PC-9 (cell line): ENCODE results near the gene INAFM2. TPM values are rescaled to one million over a fixed set of nuclear protein-coding genes. Genes with fewer than 3 reads are reported as not detected.

ENCODE experiments used
- BruUV-seq: library from RNA; stranded (reverse); fragments of 400-500 nt; replicated peaks from 2 replicates; lab custom pipeline; 2021; lab: Mats Ljungman, UMichigan
- CTCF ChIA-PET: fragments of 300-600 bp; sonication (Branson Sonifier 250); formaldehyde crosslinking; loops from one replicate; lab custom pipeline; 2022; ENCODE audit warnings: antibody characterized with exemption; lab: Charles Lee
- POLR2A ChIA-PET: fragments of 300-600 bp; sonication (Branson Sonifier 250); formaldehyde crosslinking; loops from one replicate; lab custom pipeline; 2022; ENCODE audit warnings: antibody characterized with exemption; ENCODE audit not compliant: unreplicated experiment; lab: Charles Lee
- DNase-seq, 2 experiments: peaks; one replicate each; pipeline versions ENCODE4 v3.0.0 to v3.0.0-alpha.2; 2015 to 2022; ENCODE audit warnings: mixed read lengths in 1 of 2
- H2AFZ ChIP-seq: fragments of 200-600 bp; sonication (generic); 2 replicates; pipeline ENCODE4 v1.8.1; 2017; ENCODE audit warnings: antibody characterized with exemption
- H3F3A ChIP-seq: fragments of 200-600 bp; sonication (generic); 2 replicates; pipeline ENCODE4 v1.8.1; 2017; ENCODE audit warnings: antibody characterized with exemption, mild to moderate bottlenecking, low read depth; ENCODE audit not compliant: insufficient read depth
- H3K27ac ChIP-seq: fragments of 200-600 bp; sonication (generic); 2 replicates; pipeline ENCODE4 v1.6.1; 2016; ENCODE audit warnings: mixed run types
- H3K27me3 ChIP-seq: fragments of 200-600 bp; sonication (generic); 2 replicates; pipeline ENCODE4 v1.6.1; 2016; ENCODE audit warnings: low read depth, mixed run types; ENCODE audit not compliant: insufficient read depth
- H3K36me3 ChIP-seq: fragments of 200-600 bp; sonication (generic); 2 replicates; pipeline ENCODE4 v1.6.1; 2016; ENCODE audit warnings: low read depth, mixed run types
- H3K4me1 ChIP-seq: fragments of 200-600 bp; sonication (generic); replicated peaks from 2 replicates; pipeline ENCODE4 v1.6.1; 2016; ENCODE audit warnings: mixed run types; ENCODE audit not compliant: insufficient read depth
- H3K4me2 ChIP-seq: fragments of 200-600 bp; sonication (generic); 2 replicates; pipeline ENCODE4 v1.6.1; 2017; ENCODE audit warnings: mixed run types
- H3K4me3 ChIP-seq: fragments of 200-600 bp; sonication (generic); 2 replicates; pipeline ENCODE4 v1.6.1; 2016; ENCODE audit warnings: mixed run types
- H3K79me2 ChIP-seq: fragments of 200-600 bp; sonication (generic); 2 replicates; pipeline ENCODE4 v1.6.1; 2017; ENCODE audit warnings: low read depth, mixed run types
- H3K9me2 ChIP-seq: fragments of 200-600 bp; sonication (generic); 2 replicates; pipeline ENCODE4 v1.8.1; 2017; ENCODE audit warnings: mild to moderate bottlenecking; ENCODE audit not compliant: insufficient read depth
- H3K9me3 ChIP-seq: fragments of 200-600 bp; sonication (generic); 2 replicates; pipeline ENCODE4 v1.8.1; 2016; ENCODE audit warnings: low read depth; ENCODE audit not compliant: insufficient read depth
- H4K20me1 ChIP-seq: fragments of 200-600 bp; sonication (generic); 2 replicates; pipeline ENCODE4 v1.8.1; 2017; ENCODE audit not compliant: insufficient read depth
- EZH2 ChIP-seq: fragments of 200-600 bp; sonication (generic); IDR thresholded peaks from 2 replicates; pipeline ENCODE4 v1.8.0; 2017; ENCODE audit warnings: antibody characterized with exemption, low read depth
- intact Hi-C: fragments of 100-400 bp; cut with micrococcal nuclease; formaldehyde crosslinking; loops from one replicate; pipeline ENCODE4 v1.10.0; 2022; ENCODE audit not compliant: unreplicated experiment
- total RNA-seq: library from RNA; stranded (reverse); gene quantifications from 2 replicates; pipeline ENCODE4 v1.2.3, GENCODE V29; 2021
- TF ChIP-seq, protein P1 (sequence below): fragments of 200-600 bp; sonication (generic); conservative IDR thresholded peaks from 2 replicates; pipeline ENCODE4 v1.6.1; 2017; ENCODE audit warnings: mixed run types, antibody characterized with exemption, mild to moderate bottlenecking, moderate library complexity

The INAFM2 gene
- total RNA-seq, 1 experiment from 2014 or later, result 2.4 TPM

DNA sequence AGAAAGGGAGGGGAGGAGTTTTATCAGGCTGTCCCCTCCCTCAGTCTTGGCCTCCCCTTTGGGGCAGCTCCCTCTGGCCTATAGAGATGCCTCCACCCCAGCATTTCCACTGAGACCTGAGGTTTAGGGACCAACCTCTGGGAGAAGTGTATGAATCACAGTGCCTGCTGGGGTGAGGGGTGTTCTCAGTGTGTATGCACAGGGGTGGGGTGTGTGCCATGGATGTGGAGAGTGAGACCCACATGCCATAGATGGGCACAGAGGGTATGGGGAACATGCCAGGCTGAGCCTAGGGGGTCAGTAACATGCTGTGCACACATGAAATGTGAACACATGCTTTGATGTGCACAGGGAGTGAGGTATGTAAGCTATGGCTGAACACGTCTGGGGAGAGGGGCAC, 28.2 kb upstream of the INAFM2 start:
- H3K27ac ChIP-seq, result no peak overlapping the region
- no peaks in the 10 kb centered on the region for H3K36me3 ChIP-seq
- no peaks in the 10 kb centered on the region for H3K79me2 ChIP-seq
- H3K4me1 ChIP-seq, result no peaks in the 10 kb centered on the region
- H4K20me1 ChIP-seq, result no peaks in the 10 kb centered on the region
- no peak overlapping the region for H3K4me2 ChIP-seq
- no peak overlapping the region for H2AFZ ChIP-seq
- no peaks in the 10 kb centered on the region for H3K9me2 ChIP-seq
- no TSS peak for BruUV-seq
- intact Hi-C loops, result no loop called here
- TF ChIP-seq, protein P1, sequence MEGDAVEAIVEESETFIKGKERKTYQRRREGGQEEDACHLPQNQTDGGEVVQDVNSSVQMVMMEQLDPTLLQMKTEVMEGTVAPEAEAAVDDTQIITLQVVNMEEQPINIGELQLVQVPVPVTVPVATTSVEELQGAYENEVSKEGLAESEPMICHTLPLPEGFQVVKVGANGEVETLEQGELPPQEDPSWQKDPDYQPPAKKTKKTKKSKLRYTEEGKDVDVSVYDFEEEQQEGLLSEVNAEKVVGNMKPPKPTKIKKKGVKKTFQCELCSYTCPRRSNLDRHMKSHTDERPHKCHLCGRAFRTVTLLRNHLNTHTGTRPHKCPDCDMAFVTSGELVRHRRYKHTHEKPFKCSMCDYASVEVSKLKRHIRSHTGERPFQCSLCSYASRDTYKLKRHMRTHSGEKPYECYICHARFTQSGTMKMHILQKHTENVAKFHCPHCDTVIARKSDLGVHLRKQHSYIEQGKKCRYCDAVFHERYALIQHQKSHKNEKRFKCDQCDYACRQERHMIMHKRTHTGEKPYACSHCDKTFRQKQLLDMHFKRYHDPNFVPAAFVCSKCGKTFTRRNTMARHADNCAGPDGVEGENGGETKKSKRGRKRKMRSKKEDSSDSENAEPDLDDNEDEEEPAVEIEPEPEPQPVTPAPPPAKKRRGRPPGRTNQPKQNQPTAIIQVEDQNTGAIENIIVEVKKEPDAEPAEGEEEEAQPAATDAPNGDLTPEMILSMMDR, result no peak
- no peak for TF ChIP-seq EZH2
- POLR2A ChIA-PET, result no interaction called here
- no peaks in the 10 kb centered on the region for H3K9me3 ChIP-seq
- H3F3A ChIP-seq, result no peaks in the 10 kb centered on the region
- no peak overlapping the region for H3K4me3 ChIP-seq
- CTCF ChIA-PET, result no interaction called here
- DNase-seq, result no peak
- H3K27me3 ChIP-seq, result no peaks in the 10 kb centered on the region

DNA sequence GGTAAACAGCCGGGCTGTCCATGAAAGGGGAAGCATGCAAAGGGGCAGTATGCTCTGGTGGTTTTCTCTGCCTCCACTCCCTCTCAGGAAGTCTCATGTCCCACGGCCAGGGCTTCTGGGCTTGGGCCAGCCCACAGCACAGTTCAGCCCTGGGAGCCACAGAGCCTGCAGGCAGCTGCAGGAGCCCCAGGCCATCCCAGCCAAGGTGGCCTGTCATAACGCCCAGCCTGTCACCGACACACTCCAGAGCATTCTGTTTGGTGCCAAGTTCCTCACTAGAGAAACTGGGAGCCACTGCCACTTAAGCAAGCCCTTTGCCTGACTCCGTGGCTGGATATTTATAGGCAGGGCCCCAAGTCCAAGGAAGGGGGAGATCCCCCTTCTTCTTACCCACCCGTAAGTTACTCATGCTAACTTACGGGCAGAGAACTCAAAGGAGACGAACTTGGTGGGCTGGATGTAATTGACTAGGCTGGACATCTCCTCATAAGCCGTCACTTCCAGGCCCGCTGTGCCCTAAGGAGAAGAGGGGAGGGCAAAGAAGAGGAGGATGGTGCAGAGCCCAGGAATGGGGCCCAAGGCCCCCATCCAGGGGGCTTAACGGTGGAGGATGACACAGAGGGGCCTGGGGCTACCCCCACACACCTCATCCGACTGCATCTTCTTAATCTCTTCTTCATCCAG, 27.5 kb upstream of the INAFM2 start:
- Histone ChIP-seq H3K36me3 (no peaks in the 10 kb centered on the region), H3K27me3 (no peaks in the 10 kb centered on the region), H3K4me2 (no peak overlapping the region), H3K79me2 (no peaks in the 10 kb centered on the region), H3F3A (no peaks in the 10 kb centered on the region), H3K9me3 (no peaks in the 10 kb centered on the region), H3K9me2 (no peaks in the 10 kb centered on the region), H2AFZ (no peak overlapping the region), H3K27ac (no peak overlapping the region), H3K4me3 (no peak overlapping the region), H3K4me1 (no peaks in the 10 kb centered on the region), H4K20me1 (no peaks in the 10 kb centered on the region)
- TF ChIP-seq EZH2, result no peak
- TF ChIP-seq, protein P1, result no peak
- CTCF ChIA-PET, result no interaction called here
- POLR2A ChIA-PET, result interaction anchor here (0.6 kb wide), 1 partner anchor 48 kb away, joined by 5 read pairs; no protein-coding TSS in a partner anchor
- DNase-seq, result no peak
- intact Hi-C loops, result no loop called here
- BruUV-seq, result no TSS peak

DNA sequence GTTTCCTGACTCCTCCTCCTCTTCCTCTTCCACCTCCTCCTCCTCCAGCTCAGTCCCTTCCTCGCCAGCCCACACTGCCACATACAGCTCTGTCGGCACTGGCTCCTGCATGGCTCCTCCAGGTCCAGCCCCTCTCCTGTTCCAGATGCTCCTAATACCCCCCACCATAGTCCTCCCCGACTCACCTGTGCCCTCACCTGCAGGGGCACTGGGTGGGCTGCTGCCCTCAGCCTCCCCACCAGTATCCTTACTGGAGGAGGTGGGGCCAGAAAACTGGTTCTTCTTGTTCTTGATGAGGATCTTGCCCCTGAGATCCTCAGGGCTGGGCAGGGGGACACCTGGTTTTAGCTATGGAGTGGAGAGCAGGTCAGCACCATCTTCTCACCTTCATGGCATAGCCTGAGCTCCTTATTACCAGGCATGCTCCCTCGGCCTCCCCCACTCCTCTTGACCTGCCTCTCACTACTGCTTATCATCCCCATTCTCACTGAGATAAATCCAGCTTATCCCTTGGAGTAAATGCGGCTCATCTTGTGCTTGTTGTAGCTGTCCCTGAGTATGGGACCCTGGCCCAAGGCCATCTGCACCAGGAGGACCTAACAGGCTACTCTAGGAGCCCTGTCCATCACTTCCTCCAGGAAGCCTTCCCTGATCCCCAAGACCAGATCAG, 26.8 kb upstream of the INAFM2 start:
- BruUV-seq, result no TSS peak
- H3K4me1 ChIP-seq, result no peaks in the 10 kb centered on the region
- H3F3A ChIP-seq, result no peaks in the 10 kb centered on the region
- H3K27ac ChIP-seq, result no peak overlapping the region
- CTCF ChIA-PET, result no interaction called here
- no peak overlapping the region for H3K4me3 ChIP-seq
- H3K36me3 ChIP-seq, result no peaks in the 10 kb centered on the region
- H3K9me2 ChIP-seq, result no peaks in the 10 kb centered on the region
- H3K27me3 ChIP-seq, result no peaks in the 10 kb centered on the region
- H3K9me3 ChIP-seq, result no peaks in the 10 kb centered on the region
- H4K20me1 ChIP-seq, result no peaks in the 10 kb centered on the region
- no peak overlapping the region for H2AFZ ChIP-seq
- no peaks in the 10 kb centered on the region for H3K79me2 ChIP-seq
- 0 out of 2 replicates have a peak overlapping the region, but pooled peaks have one; percentile 16 for H3K4me2 ChIP-seq
- TF ChIP-seq, protein P1, result no peak
- TF ChIP-seq EZH2, result no peak
- POLR2A ChIA-PET, result interaction anchor here (0.6 kb wide), 1 partner anchor 47 kb away, joined by 5 read pairs; no protein-coding TSS in a partner anchor
- DNase-seq, result no peak
- intact Hi-C loops, result no loop called here
